GM21447 (cell line): ENCODE measurements around the gene C6orf163.

Experiments
- ATAC-seq: cut with Tn5 transposase; IDR thresholded peaks from one replicate; pipeline ENCODE4 v1.9.1; 2021; ENCODE audit not compliant: unreplicated experiment

Gene C6orf163

DNA sequence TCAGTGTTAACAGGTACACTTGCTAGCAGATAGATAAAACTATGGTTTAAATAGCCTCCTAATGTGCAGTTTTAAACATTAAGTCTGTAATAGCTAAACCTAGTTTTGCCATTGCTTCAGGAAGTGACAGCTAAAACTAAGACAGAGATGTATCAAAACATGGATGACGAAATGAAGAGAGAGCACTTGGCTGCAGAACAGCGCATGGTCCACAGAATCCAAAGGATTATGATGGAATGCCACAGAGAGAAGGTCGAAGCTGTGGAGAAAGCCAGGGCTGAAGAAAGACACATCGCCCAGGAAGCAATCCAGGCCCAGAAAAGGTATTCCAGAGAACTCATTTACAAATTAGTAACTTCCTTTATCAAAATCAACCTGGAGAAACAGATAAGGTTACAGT lies 11.6 kb downstream of the C6orf163 start:
- ATAC-seq: no peak

DNA sequence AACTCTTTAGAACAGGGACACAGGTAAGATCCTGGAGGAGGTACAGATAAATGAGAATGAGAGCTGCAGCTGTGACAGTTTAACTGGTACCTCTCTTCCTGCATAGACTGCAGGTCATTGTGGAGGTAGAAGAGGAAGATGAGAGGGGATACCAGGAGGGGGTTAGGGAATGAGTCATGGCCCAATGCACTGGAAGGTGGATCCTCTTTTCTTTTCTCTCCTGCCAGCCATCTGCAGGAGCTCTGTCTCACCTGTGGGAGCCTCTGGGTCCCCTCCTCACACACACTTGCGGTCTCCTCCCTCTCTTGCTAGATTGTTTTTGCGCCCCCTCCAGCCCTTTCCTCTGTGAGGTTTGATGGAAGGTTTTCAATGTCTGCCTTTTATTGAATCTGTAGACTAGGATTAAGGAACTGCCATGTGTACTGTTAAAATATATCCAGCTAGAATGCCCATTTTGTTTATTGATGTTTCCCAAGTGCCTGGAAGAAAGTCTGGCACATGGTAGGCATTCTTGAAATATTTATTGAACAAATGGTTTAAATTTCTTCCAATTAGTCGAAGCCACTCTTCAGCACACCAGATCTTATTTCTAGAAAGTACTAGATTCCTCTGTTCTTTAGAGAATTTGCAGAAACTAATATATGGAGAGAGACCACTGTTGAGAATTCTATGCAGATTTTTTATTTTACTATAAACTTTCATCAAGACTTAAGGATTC lies 13.0 kb downstream of the C6orf163 start:
- no peak for ATAC-seq

DNA sequence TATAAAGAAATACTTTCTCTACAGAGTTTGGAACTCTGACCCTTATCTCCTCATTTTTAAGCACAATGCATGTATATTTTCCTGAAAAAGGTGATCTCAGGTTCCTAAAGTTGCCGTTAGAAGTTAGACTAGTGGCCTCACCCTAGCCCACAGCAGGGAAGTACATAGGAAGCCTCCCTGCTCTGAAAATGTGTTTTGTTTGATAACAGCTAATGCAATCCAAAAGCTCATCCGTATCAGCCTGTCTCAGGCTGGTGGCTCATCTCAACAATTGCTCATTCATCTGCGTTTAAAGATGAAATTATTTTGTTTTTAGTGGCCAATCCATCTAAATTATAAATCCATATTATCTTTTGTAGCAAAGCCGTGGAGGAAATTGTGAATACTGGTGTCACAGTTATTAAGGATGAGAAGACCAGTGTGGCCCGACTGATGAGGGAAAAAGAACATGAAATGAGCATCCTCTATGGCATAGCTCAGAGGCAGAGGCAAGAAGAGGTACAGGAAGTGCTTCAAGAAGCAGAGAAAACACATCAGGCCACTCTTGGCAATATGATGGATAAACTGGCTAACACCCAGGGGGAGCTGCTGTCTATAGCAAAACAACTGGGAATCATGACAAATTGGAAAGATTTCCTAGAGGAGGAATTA lies 20.1 kb downstream of the C6orf163 start:
- no peak for ATAC-seq

DNA sequence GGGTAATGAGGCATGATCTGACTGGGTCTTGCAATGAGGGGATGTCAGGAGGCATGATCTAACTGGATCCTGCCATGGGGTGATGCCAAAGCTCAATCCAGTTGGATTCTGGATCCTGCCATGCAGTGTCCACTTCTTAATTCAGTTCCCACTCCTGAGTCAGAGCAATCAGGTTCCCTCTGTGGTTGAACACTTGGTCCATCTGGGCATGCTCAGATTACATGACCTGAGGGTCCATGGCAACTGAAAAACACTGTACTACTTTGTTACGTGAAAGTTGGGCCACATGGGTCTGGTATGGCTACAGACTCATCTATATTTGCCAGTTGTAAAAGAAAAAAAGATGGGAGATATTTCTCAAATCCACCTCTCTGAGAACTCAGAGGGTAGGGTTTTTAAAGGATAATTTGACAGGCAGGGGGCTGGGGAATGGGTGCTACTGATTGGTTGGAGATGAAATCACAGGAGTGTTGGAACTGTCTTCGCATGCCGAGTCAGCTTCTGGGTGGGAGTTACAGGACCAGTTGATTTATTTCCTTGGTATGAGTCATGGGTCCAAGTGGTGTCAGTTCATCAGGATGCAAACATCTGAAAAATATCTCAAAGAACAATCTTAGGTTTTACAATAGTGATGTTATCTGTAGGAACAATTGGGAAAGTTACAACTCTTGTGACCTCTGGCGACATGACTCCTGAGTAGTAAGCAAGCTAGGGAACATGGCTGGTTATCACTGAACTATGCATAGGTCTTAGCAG lies 21.6 kb downstream of the C6orf163 start:
- no peak for ATAC-seq

DNA sequence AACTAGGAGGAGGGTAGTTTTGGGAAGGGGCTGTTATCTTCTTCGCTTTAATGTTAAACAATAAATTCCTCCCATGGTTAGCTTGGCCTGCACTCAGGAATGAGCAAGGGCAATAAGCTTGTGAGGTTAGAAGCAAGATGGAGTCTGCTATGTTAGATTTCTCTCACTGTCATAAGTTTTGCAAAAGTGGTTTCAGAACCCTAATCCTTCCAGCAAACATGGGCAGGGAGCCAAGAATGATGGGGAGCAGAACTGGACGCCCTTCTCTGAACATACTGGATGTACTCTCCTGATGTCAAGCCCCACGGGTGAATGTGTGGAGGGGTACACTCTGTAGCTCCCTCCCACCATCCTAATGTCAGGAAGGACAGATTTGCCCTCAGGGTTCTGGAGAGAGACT lies 22.3 kb downstream of the C6orf163 start:
- ATAC-seq: no peak

DNA sequence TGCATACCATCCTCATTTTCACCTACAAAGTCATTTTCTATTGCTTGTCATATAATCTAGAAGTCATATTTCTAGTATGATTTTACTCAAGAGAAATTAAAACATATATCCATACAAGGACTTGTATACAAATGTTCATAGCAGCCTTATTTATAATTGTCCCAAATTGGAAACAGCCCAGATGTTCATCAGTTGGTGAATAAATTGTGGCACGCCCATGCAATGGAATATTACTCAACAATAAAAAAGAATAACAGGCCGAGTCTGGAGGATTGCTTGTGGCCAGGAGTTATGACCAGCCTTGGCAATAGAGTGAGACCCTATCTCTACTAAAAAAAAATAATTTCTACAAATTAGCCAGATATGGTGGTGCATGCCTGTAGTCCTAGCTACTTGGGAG lies 28.8 kb downstream of the C6orf163 start:
- no peak for ATAC-seq

DNA sequence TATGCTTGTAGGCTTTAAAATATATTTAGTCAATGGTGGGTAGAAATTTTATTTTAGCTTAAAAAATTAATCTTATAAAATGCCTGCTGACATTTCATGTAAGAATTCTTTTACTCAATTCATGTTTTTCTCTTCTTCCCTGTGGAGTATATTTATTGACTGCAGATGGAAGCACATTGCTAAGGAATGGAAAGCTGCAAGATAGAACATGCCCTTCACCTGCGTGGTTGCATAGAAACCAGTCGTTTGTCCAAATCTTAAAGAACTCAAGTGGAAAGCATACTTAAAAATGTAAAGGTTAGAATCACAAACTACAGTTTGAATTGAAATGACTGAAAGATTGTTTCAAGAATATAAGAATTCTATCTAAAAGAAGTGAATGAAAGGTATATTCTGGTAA lies 30.7 kb downstream of the C6orf163 start:
- ATAC-seq: no peak

DNA sequence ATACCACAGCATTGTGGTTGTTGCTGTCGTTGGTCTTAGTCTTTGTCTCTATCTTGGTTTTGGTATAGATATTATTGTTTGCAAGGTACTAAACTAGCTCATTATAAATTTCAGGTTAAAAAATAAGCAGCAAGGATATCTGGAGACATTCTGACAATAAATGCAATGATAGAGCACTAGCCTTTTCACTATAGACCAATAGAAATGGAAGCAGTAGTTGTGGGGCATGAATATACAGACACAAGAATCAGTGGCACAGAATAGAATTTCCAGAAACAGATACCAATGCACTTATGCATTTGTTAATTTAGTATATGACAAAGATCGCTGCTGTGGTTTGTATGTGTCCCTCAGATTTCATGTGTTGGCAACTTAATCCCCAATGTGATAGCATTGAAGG lies 32.0 kb downstream of the C6orf163 start:
- no peak for ATAC-seq

DNA sequence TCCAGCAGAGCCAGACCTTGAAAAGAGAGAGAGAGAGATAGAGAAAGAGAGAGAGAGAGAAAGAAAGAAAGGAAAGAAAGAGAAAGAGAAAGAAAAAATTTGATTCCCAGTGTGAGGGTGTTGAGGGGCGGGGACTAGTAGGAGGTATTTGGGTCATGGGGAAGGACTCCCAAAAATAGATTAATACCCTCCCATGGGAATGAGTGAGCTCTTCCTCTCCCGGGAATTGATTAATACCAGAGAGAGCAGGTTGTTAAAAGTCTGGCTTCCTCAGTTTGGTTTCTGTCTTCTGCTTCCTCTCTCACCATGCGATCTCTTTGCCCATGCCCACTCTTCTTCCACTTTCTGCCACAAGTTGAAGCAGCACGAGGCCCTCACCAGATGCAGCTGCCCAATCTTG lies 34.3 kb downstream of the C6orf163 start:
- no peak for ATAC-seq

DNA sequence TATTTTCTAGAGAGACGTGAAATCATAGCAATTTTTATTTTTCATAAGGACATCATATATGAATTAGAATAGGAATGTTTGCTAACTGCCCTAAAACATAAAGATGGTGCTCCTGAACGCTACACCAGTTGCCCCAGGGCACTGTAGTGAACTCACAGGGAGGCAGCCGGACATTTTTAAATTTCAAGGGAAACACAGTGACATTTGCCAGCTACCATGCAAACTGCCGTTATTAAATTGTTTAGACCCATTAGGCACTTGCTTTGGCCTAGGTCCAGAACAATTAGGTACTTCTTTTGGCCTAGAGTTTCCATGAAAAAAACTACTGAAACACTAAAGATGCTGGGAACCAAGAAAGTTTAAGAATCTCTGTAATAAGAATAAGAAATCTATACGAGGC lies 38.2 kb downstream of the C6orf163 start:
- ATAC-seq: no peak

DNA sequence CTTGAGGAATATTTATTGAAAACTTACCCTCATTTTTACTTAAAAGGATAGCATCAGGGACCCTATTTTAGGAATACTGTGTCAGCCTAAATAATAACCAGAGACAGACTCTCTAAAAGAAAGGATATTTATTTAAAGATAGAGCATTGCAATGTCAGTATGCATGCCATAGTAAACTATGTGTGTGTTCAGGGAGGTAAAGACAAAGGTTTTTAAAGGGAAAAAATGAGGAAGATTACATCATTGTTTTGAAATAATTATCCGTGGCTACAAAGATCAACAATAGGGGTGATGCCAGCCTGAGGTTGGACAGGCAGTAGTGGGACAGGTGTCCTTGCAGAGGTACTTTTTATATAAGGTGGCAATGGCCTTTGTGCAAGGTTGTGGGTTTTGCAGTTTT lies 39.4 kb downstream of the C6orf163 start:
- ATAC-seq: no peak

DNA sequence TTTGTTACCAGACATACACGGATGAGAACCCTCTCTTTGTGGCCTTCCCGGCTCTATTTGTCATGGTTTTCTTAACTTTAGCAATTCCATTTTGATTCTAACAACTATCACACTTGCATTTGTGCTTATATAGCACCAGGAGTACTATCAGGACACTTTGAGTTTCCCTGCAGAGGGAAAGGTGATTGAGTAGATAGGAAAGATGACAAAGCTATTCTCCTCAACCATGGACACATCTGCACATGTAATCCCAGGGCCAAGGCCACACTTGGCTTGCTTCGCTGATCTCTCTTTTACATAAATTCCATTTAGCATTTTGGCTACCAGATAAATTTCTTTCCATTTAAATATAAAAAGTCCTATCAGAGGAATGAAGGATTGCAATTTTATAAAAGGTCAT lies 39.8 kb downstream of the C6orf163 start:
- ATAC-seq: no peak

DNA sequence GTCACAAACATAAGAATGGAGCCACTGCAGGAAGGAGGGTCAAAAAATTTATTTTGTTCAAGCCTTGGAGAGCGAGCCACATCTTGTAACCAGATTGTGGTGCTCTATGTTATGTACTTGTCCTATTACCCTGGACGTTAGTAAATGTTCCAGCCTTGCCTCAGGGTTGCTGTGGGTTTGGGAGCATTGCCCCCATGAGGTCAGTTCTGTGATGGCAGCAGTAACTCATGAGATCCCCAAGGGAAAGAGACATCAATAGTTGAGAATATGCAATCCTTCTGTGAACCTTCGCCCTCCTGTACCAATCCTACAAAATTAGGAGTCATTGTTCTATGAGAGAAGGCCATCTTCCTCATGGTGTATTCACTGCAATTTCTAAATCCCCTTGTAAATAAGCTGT lies 46.7 kb downstream of the C6orf163 start:
- ATAC-seq: no peak

DNA sequence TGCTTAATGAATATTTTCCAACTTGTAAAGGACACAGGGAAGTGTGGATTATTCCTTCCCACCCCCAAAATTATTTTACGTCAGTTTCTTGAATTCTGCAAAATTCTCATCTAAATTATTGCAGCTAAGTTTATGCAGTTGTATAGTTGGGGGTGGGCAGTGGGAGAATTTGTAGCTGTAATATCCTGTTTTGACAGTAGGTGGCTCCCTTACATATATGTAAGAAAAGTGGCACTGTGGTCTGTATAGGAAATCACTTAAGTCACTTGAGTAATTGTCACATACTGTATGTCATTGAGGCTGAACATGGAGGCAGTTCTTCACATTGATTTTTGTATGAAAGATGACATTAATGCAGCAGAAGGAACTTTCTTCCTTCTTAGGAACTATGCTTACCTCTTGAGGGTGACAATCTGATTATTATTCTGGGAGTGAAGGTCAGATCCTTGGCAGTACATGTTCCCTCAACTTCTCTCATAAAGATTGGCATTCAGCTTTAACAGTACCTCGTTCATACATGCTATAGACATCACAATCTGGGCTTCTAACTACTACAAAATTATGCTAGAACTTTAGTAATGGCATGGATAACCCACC lies 48.5 kb downstream of the C6orf163 start:
- ATAC-seq: peak; percentile 88

DNA sequence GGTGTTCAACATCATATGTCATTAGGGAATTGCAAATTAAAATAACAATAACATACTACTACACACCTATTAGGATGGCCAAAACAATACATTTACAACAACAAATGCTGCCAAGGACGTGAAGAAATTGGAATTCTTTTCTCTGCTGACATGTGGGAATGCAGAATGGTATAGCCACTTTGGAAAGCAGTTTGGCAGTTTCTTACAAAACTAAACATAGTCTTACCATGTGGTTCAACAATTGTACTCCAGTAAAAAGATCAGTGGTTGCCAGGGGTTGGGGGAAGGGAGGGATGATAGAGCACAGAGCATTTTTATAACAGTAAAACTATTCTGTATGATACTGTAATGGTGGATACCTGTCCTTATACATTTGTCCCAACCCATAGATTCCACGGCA lies 50.8 kb downstream of the C6orf163 start:
- ATAC-seq: no peak

DNA sequence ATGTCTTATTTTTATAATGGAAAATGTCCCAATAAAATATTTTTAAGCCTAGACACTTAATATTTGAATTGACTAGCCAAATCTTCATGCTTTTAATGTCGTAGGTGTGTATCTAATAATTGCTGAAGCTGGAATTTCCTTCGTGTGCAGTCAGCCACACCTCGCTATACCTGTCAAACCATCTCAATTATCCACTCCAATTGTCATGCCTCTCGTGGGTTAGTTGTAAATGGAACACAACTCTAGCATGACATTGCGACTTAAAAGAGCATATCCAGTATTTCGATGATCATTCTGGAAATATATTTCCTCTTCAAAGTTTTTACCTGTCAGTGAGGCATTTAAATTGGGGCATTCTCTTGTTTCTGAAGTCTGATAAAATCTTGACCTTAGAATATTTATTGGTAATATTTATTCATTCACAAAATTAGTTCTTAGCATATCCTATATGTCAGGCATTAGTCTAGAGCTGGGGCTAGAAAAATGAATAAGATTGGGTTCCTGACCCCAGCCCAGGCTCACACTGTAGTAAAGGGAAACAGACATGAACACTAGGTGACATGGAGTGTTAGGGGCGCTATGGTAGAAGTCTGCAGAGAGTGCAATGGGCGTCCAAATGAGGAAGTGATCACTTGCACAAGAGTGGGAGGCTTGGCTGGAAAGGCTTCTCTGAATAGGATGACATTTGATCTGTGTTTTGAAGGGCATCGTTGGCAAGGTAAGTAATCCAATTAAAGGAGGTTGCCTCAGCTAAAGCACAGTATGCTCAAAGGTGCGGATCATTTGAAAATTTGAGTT lies 52.2 kb downstream of the C6orf163 start:
- ATAC-seq: peak; percentile 80

DNA sequence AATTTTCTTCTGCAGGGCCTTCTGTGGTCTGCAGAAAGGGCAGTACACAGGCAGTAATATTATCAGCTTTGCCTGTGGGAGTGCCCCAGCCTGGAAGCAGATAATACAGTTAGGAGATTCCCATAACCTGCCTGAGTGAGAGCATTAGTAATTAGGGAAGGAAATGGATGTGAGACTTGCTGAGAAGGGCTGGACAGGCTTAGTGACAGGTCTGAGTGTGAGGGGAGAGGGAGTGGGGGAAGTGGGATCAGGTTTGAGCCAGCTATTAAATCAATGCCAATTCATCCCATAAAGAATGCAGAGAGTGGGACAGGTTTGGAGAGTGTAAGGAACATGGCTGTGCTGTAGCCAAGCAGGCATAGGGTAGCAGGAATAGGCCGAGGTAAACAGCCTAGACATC lies 53.0 kb downstream of the C6orf163 start:
- no peak for ATAC-seq

DNA sequence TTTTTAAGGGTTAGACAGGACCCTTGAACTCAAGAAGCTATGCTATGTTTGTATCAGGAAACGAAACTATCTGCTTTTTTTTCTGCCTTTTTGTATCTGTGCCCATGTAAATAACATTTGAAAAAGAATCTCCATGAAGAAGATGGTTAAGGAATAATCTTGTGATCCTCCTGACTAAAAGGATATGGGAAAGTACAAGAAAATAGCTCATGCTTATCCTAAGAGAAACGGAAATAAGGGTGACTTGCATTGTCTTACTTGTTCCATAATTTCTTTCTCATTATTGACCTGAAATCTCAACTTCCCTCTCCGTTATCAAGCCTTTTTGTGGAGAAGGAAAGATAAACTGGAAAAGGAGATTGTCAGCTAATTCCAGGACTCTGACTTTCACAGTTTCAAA lies 57.2 kb downstream of the C6orf163 start:
- no peak for ATAC-seq

DNA sequence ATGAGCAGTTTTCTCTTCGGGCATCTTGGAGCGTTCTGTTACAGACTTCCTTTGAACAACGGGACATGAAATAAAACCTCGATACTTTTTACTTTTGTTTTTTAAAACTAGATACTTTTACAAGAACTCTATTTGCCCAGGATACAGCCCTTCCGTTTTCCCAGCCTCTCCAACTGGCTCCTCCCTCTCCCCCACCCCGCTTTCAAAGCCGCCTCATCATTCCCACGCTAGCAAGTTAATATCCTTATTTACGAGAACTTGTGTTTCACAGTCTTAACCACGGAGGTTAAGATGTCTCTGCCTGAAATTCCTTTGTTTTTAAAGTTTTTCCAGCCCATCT lies 62.9 kb downstream of the C6orf163 start:
- ATAC-seq: peak; percentile 27

DNA sequence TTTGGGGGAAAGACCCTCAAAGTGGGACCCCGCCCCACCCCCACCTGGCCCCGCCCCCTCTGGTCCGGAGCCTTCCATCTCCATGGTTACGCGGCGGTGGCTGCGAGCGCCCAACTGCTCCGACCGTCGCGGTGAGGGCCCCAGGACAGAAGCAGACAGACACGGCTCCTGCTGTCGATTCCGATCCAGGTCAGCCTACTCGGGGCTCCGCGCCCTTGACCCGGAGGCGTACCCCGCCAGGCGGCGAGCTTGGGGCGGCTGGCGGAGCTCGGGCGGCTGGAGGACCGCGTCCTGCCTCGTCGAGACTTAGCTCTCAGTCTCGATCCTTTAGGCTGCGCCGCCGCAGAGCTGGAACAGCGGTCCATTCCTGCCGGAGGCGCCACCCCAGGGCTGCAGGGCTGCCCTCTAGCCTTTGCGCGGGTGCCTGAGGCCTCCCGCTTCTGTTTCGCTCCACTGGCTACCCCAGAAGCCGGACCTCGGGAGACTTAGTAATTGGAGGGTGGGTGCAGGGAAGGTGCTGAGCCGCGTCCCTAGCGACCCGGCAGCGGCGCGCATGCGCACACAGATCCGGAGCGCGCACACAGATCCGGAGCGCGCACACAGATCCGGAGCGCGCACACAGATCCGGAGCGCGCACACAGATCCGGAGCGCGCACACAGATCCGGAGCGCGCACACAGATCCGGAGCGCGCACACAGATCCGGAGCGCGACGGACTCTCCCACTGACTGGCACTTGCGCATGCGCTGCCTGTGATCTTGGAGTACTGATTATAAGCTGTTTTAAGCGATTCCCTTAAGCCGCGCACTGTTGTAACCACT lies 63.5 kb downstream of the C6orf163 start, which contains the start of gene CFAP206:
Gene CFAP206 (plus strand): TSS at position 72 of the 820 bp plus-strand sequence. CDS start 1,868 bp downstream, outside the sequence.
- peak; percentile 84 for ATAC-seq
